HS-5 (cell line): ENCODE data around the gene SMYD3.

Experiments used
- DNase-seq: peaks from one replicate; pipeline ENCODE4 v3.0.0-alpha.2; 2012; ENCODE audit warnings: low read depth

Gene SMYD3

GRCh38 chr1:246275036-246275435 is 232.0 kb downstream of the SMYD3 start:
- no peak for DNase-seq

- DNase-seq = no peak
Measured at GRCh38 chr1:246274186-246274585, 232.9 kb downstream of the SMYD3 start.

GRCh38 chr1:246271516-246271915 is 235.6 kb downstream of the SMYD3 start:
- DNase-seq = no peak

GRCh38 chr1:246270236-246270635 is 236.8 kb downstream of the SMYD3 start:
- DNase-seq = no peak

GRCh38 chr1:246269466-246269865 is 237.6 kb downstream of the SMYD3 start:
- no peak for DNase-seq

GRCh38 chr1:246267896-246268295 is 239.2 kb downstream of the SMYD3 start:
- DNase-seq = no peak

- no peak for DNase-seq
Measured at GRCh38 chr1:246267426-246267825, 239.7 kb downstream of the SMYD3 start.

GRCh38 chr1:246265481-246265880 is 241.6 kb downstream of the SMYD3 start:
- no peak for DNase-seq

GRCh38 chr1:246262281-246262680 is 244.8 kb downstream of the SMYD3 start:
- no peak for DNase-seq

GRCh38 chr1:246261639-246262038 is 245.4 kb downstream of the SMYD3 start:
- DNase-seq = no peak

GRCh38 chr1:246258250-246258649 is 248.8 kb downstream of the SMYD3 start:
- DNase-seq = no peak

- no peak for DNase-seq
Measured at GRCh38 chr1:246255773-246256172, 251.3 kb downstream of the SMYD3 start.

GRCh38 chr1:246254854-246255253 is 252.2 kb downstream of the SMYD3 start:
- DNase-seq = no peak

- DNase-seq = no peak
Measured at GRCh38 chr1:246246430-246246829, 260.6 kb downstream of the SMYD3 start.

- no peak for DNase-seq
Measured at GRCh38 chr1:246245541-246245940, 261.5 kb downstream of the SMYD3 start.

GRCh38 chr1:246232126-246232525 is 275.0 kb downstream of the SMYD3 start:
- DNase-seq = no peak

GRCh38 chr1:246226041-246226440 is 281.0 kb downstream of the SMYD3 start:
- DNase-seq = no peak

- DNase-seq = no peak
Measured at GRCh38 chr1:246221485-246222255, 285.4 kb downstream of the SMYD3 start.

GRCh38 chr1:246220495-246221065 is 286.5 kb downstream of the SMYD3 start:
- DNase-seq = no peak

GRCh38 chr1:246219508-246220030 is 287.5 kb downstream of the SMYD3 start:
- DNase-seq = no peak

GRCh38 chr1:246218686-246219085 is 288.4 kb downstream of the SMYD3 start:
- DNase-seq = no peak

- DNase-seq = no peak
Measured at GRCh38 chr1:246216906-246217305, 290.2 kb downstream of the SMYD3 start.

GRCh38 chr1:246215510-246215903 is 291.6 kb downstream of the SMYD3 start:
- no peak for DNase-seq
